RWPE1 (cell line): ENCODE results near the gene PIGB.
"Not testable (repeated sequence)": the region's sequence is repeated elsewhere in the genome, so short reads cannot be mapped to it uniquely, and the experiment has no call there.

Source experiments
- CTCF ChIA-PET: fragments of 350-600 bp; sonication (Branson Sonifier 250); formaldehyde crosslinking; extraction: SDS; loops from one replicate; lab custom pipeline; 2021; lab: Yijun Ruan, JAX
- POLR2A ChIA-PET: fragments of 400-600 bp; formaldehyde crosslinking; extraction: SDS; loops from one replicate; lab custom pipeline; 2020; ENCODE audit warnings: antibody characterized with exemption; ENCODE audit not compliant: low non-redundant PET; lab: Yijun Ruan, JAX
- DNase-seq: peaks from one replicate; pipeline ENCODE4 v3.0.0; 2012; ENCODE audit warnings: low spot score
- H3K27ac ChIP-seq: fragments of 450-650 bp; 2 replicates; pipeline ENCODE4 v1.5.1; 2017
- TF ChIP-seq, protein P1 (sequence below): fragments of 450-650 bp; conservative IDR thresholded peaks from 2 replicates; pipeline ENCODE4 v1.5.1; 2017; ENCODE audit warnings: low read depth, mild to moderate bottlenecking

The PIGB gene

DNA sequence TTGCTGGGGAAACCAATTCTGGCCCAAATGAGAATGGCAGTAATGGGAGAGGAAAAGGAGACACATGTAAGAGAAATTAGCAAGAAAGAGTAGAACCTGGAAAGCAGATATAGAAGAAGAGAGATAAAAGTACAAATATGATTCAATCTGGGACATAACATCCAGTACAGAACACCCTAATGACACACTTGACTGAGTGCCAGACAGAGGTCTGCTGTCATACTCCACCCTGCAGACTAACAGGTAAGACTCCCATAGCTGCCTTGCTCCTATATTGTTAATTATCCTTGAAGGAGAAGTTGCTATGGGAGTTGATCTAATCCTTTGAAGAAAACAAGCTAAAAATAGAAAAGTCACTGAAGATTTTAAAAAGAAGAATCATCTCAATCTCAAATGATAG, 68.0 kb downstream of the PIGB start:
- no peak overlapping the region for H3K27ac ChIP-seq
- TF ChIP-seq, protein P1, sequence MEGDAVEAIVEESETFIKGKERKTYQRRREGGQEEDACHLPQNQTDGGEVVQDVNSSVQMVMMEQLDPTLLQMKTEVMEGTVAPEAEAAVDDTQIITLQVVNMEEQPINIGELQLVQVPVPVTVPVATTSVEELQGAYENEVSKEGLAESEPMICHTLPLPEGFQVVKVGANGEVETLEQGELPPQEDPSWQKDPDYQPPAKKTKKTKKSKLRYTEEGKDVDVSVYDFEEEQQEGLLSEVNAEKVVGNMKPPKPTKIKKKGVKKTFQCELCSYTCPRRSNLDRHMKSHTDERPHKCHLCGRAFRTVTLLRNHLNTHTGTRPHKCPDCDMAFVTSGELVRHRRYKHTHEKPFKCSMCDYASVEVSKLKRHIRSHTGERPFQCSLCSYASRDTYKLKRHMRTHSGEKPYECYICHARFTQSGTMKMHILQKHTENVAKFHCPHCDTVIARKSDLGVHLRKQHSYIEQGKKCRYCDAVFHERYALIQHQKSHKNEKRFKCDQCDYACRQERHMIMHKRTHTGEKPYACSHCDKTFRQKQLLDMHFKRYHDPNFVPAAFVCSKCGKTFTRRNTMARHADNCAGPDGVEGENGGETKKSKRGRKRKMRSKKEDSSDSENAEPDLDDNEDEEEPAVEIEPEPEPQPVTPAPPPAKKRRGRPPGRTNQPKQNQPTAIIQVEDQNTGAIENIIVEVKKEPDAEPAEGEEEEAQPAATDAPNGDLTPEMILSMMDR, result no peak
- DNase-seq, result no peak
- CTCF ChIA-PET, result interaction anchor here (0.6 kb wide), 1 partner anchor 9 kb away, joined by 3 read pairs; no protein-coding TSS in a partner anchor
- POLR2A ChIA-PET, result no interaction called here

- POLR2A ChIA-PET, result no interaction called here
- TF ChIP-seq, protein P1, result no peak
- no peak overlapping the region for H3K27ac ChIP-seq
- DNase-seq, result peak; percentile 48
- CTCF ChIA-PET, result no interaction called here
These were observed 70.2 kb downstream of the PIGB start for GRCh38 chr15:55389264-55389607.

GRCh38 chr15:55394694-55395093, 75.7 kb downstream of the PIGB start:
- no peak for DNase-seq
- no peak overlapping the region for H3K27ac ChIP-seq
- CTCF ChIA-PET, result interaction anchor here (0.7 kb wide), 1 partner anchor 679 kb away, joined by 3 read pairs; no protein-coding TSS in a partner anchor
- TF ChIP-seq, protein P1, result no peak
- POLR2A ChIA-PET, result no interaction called here

GRCh38 chr15:55398243-55398642, 79.2 kb downstream of the PIGB start:
- ChIA-PET POLR2A (no interaction called here), CTCF (interaction anchor here (1.5 kb wide), 1 partner anchor 10 kb away, joined by 4 read pairs; the partner anchor contains the start of genes CCPG1 and PIERCE2)
- TF ChIP-seq, protein P1, result no peak
- DNase-seq, result no peak
- H3K27ac ChIP-seq, result no peak overlapping the region

DNA sequence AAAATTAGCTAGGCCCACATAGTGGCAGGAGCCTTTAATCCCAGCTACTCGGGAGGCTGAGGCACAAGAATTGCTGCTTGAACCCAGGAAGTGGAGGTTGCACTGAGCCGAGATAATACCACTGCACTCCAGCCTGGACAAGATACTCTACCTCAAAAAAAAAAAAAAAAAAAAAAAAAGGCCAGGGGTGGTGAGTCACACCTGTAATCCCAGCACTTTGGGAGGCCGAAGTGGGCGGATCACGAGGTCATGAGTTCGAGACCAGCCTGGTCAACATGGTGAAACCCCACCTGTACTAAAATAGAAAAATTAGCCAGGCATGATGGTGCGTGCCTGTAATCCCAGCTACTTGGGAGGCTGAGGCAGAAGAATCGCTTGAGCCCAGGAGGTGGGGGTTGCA, 81.0 kb downstream of the PIGB start:
- CTCF ChIA-PET, result not testable (repeated sequence)

GRCh38 chr15:55401786-55402246, 82.8 kb downstream of the PIGB start:
- DNase-seq, result no peak
- ChIA-PET POLR2A (no interaction called here), CTCF (no interaction called here)
- no peak overlapping the region for H3K27ac ChIP-seq
- TF ChIP-seq, protein P1, result no peak

More for the DNA sequence above, 81.0 kb downstream of the PIGB start:
- H3K27ac ChIP-seq, DNase-seq, POLR2A ChIA-PET: not testable (repeated sequence)

DNA sequence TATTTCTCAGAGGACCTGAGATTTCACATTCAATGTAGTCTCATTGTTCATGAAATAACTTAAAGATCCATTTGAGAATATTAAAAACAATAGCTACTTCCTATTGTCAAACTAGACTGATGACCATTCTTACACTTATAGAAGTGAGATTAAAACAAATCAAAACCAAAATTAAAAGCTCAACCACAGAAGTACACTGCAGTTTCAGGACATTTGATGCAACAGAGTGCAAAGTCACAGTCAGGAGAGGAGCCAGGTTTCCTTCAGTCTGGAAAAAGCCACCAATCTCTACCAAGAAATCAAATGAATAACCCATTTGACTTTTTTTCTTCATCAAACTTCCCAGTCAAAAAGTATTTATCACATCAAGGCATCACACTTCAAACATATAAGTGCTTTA, 83.7 kb downstream of the PIGB start:
- TF ChIP-seq, protein P1, result no peak
- DNase-seq, result no peak
- no peak overlapping the region for H3K27ac ChIP-seq
- ChIA-PET POLR2A (no interaction called here), CTCF (interaction anchor here (0.6 kb wide), 1 partner anchor 69 kb away, joined by 3 read pairs; no protein-coding TSS in a partner anchor)
